NT2/D1 (cell line): ENCODE measurements around the gene ITGBL1.

Experiments used
- YY1 ChIP-seq: IDR thresholded peaks from 2 replicates; pipeline ENCODE4 v1.6.1; 2011; ENCODE audit not compliant: insufficient read length, insufficient read depth
- ZNF274 ChIP-seq: IDR thresholded peaks from 2 replicates; pipeline ENCODE4 v1.6.1; 2011; ENCODE audit warnings: mild to moderate bottlenecking, low read depth, low read length

DNA sequence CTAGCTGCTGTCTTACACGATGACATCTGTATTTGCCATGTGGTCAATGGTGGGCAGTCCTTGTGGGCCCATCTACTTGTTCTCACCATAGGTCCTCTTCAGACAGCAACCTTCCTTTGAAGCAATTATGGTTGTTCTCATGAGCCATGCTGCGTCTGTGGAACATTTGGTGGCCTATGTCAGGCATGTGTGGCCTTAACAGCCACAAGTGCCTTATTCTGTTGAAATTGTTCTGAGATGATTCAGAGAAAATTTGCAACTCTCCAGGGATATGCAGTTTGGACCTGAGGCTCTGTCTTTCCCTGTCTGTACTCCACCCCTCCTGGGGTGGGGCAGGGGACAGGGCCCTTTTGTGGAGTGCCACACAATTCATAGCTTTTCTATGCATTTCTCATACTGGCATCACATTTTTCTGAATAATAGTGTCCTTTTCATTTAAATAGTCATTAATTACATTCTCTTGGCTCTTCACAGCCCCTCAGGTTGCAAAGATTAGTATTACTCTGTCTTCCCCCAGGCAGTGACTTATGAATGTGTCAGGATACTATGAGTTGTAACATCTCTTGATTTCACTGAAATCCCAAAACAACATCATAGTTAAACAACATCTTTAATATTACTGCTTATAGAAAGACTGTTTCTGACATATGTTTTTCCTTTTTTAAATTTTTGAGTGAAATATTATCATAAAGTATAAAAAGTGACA lies 102.1 kb downstream of the ITGBL1 start:
- TF ChIP-seq ZNF274 (no peak), YY1 (no peak)
